ENCODE measurements around the gene MFSD2A.

MFSD2A gene

DNA sequence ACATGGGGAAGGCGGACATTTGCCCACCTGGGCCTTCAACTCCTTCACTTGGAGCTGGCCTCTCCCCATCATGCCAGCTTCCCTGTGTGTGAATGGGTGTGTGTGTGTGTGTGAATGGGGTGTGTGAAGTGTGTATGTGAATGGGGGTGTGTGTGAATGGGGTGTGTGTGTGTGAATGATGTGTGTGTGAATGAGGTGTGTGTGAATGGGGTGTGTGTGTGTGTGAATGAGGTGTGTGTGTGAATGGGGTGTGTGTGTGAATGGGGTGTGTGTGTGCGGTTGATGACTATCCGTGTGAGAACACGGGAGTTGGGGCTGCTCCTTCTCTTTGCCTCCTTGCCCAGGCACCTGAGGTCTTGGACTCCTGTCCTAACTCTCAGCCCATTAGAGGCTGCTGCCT is 9.6 kb downstream of the MFSD2A start:
- no peaks in the 10 kb centered on the region for H3K36me3 ChIP-seq
- peak overlapping the region; percentile 68 for H3K27ac ChIP-seq
- peaks cover 64 to 70% of the 10 kb centered on the region in 2 experiments for H3K4me1 ChIP-seq (ENCODE audit: control insufficient read depth in 1 of 2, insufficient read depth in 1 of 2, low read depth in 1 of 2, low read length in 1 of 2)
- peak overlapping the region in 1 of 2 experiments; percentile 13 for H3K4me3 ChIP-seq (ENCODE audit: low read depth in 1 of 2, low read length in 1 of 2)
- no peaks in the 10 kb centered on the region for H3K27me3 ChIP-seq
- TF ChIP-seq, protein P1, sequence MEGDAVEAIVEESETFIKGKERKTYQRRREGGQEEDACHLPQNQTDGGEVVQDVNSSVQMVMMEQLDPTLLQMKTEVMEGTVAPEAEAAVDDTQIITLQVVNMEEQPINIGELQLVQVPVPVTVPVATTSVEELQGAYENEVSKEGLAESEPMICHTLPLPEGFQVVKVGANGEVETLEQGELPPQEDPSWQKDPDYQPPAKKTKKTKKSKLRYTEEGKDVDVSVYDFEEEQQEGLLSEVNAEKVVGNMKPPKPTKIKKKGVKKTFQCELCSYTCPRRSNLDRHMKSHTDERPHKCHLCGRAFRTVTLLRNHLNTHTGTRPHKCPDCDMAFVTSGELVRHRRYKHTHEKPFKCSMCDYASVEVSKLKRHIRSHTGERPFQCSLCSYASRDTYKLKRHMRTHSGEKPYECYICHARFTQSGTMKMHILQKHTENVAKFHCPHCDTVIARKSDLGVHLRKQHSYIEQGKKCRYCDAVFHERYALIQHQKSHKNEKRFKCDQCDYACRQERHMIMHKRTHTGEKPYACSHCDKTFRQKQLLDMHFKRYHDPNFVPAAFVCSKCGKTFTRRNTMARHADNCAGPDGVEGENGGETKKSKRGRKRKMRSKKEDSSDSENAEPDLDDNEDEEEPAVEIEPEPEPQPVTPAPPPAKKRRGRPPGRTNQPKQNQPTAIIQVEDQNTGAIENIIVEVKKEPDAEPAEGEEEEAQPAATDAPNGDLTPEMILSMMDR (IDR thresholded peaks at IDR 0.05): no peak
- H3K9me3 ChIP-seq: no peaks in the 10 kb centered on the region

DNA sequence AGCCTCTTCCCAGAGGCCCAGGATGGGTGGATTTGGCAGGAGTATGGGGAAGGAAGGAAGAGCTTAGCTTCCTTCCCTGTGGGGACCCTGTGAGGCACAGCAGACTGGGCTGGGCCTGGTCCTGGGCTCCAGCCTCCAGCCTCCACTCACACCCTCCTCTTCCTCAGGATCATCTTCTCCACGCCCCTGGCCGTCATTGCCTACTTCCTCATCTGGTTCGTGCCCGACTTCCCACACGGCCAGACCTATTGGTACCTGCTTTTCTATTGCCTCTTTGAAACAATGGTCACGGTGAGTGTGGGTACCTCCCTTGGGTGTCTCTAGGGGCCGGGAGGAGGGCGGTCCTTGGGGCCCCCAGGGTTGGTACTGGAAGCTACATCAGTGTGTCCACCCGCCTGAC is 10.1 kb downstream of the MFSD2A start:
- no peaks in the 10 kb centered on the region for H3K27me3 ChIP-seq
- H3K36me3 ChIP-seq: no peaks in the 10 kb centered on the region
- H3K4me1 ChIP-seq (ENCODE audit: control insufficient read depth in 1 of 2, insufficient read depth in 1 of 2, low read depth in 1 of 2, low read length in 1 of 2): peaks cover 64 to 70% of the 10 kb centered on the region in 2 experiments
- TF ChIP-seq, protein P1 (IDR thresholded peaks at IDR 0.05): no peak
- peak overlapping the region; percentile 68 for H3K27ac ChIP-seq
- peak overlapping the region in 1 of 2 experiments; percentile 13 for H3K4me3 ChIP-seq (ENCODE audit: low read depth in 1 of 2, low read length in 1 of 2)
- H3K9me3 ChIP-seq: no peaks in the 10 kb centered on the region

DNA sequence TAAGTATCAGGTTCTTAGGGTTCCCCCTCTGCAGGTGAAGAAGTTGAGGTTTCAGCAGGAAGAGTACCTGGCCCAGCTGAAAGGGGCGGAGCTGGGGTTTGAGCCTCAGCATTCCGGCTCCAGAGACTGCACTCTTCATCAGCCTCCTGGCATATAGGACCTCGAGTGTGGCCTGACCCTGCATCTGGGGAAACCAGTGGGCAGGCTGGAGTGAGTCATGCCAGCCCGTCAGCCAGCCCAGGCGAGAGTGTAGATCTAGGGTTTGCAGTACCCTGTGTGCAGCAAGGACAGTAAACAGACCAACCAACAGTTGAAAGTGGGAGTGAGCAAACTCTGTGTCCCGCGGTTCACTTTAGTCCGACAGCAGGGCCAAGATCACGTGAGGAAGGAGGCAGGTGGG is 14.1 kb downstream of the MFSD2A start:
- Histone ChIP-seq H3K4me1 (ENCODE audit: control insufficient read depth in 1 of 2, insufficient read depth in 1 of 2, low read depth in 1 of 2, low read length in 1 of 2) (peaks cover 57 to 65% of the 10 kb centered on the region in 2 experiments), H3K27ac (peak overlapping the region; percentile 73), H3K27me3 (no peaks in the 10 kb centered on the region), H3K4me3 (ENCODE audit: low read depth in 1 of 2, low read length in 1 of 2) (peak overlapping the region in 1 of 2 experiments; percentile 1), H3K36me3 (no peaks in the 10 kb centered on the region), H3K9me3 (no peaks in the 10 kb centered on the region)
- TF ChIP-seq, protein P1 (IDR thresholded peaks at IDR 0.05): no peak

DNA sequence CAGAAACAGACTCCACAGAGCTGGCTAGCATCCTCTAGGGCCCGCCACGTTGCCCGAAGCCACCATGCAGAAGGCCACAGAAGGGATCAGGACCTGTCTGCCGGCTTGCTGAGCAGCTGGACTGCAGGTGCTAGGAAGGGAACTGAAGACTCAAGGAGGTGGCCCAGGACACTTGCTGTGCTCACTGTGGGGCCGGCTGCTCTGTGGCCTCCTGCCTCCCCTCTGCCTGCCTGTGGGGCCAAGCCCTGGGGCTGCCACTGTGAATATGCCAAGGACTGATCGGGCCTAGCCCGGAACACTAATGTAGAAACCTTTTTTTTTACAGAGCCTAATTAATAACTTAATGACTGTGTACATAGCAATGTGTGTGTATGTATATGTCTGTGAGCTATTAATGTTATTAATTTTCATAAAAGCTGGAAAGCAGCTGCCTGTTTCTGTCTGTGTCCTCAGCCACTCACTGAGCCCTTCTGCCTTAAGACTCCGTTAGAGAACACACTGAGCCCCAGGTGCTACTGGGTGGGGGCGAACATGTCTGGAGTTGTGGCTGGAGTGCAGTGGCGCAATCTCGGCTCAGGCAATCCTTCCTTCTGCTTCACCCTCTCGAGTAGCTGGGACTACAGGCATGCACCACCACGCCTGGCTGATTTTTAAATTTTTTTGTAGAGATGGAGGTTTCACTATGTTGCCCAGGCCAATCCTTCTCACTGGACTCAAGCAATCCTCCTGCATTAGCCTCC is 14.8 kb downstream of the MFSD2A start:
- H3K27me3 ChIP-seq: no peaks in the 10 kb centered on the region
- H3K4me3 ChIP-seq (ENCODE audit: low read depth in 1 of 2, low read length in 1 of 2): peak overlapping the region in 1 of 2 experiments; percentile 1
- no peaks in the 10 kb centered on the region for H3K36me3 ChIP-seq
- H3K27ac ChIP-seq: peak overlapping the region; percentile 73
- H3K9me3 ChIP-seq: no peaks in the 10 kb centered on the region
- H3K4me1 ChIP-seq (ENCODE audit: control insufficient read depth in 1 of 2, insufficient read depth in 1 of 2, low read depth in 1 of 2, low read length in 1 of 2): peaks cover 51 to 59% of the 10 kb centered on the region in 2 experiments
- TF ChIP-seq, protein P1 (IDR thresholded peaks at IDR 0.05): no peak

DNA sequence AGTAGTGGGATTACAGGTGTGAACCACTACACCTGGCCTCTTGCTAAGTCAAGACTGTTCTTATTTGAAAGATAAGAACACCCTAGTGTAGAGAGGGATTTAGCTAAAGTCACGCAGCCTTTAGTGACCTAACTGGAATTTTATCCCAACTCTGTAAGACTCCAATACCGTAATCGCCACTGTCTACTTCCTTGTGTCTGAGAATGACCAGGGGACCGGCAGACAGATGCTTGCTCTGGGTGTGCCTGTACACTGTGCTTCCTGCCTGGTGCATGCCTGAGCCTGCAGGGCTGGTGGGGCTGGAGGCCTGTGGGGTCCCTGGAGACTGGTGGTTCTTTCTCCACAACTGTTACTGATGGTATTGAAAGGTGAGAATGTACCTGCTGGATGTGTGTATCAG is 15.3 kb downstream of the MFSD2A start:
- no peaks in the 10 kb centered on the region for H3K9me3 ChIP-seq
- H3K4me1 ChIP-seq (ENCODE audit: control insufficient read depth in 1 of 2, insufficient read depth in 1 of 2, low read depth in 1 of 2, low read length in 1 of 2): peaks cover 46 to 53% of the 10 kb centered on the region in 2 experiments
- TF ChIP-seq, protein P1 (IDR thresholded peaks at IDR 0.05): no peak
- no peaks in the 10 kb centered on the region for H3K36me3 ChIP-seq
- peak overlapping the region; percentile 73 for H3K27ac ChIP-seq
- H3K27me3 ChIP-seq: no peaks in the 10 kb centered on the region
- peak overlapping the region in 1 of 2 experiments; percentile 1 for H3K4me3 ChIP-seq (ENCODE audit: low read depth in 1 of 2, low read length in 1 of 2)

Measured in neutrophil (primary cell).